GM10266 (cell line): ENCODE results near the gene RFX8.
"Not testable (repeated sequence)": the region's sequence is repeated elsewhere in the genome, so short reads cannot be mapped to it uniquely, and the experiment has no call there.

Experiments used
- DNase-seq: peaks from one replicate; pipeline ENCODE4 v3.0.0; 2012; ENCODE audit errors: extremely low spot score
- TF ChIP-seq, protein P1 (sequence below): IDR thresholded peaks from 2 replicates; pipeline ENCODE4 v1.5.1; 2012; ENCODE audit warnings: mild to moderate bottlenecking, low read depth; ENCODE audit not compliant: control insufficient read depth, insufficient read depth; ENCODE audit errors: missing control alignments

The RFX8 gene

DNA sequence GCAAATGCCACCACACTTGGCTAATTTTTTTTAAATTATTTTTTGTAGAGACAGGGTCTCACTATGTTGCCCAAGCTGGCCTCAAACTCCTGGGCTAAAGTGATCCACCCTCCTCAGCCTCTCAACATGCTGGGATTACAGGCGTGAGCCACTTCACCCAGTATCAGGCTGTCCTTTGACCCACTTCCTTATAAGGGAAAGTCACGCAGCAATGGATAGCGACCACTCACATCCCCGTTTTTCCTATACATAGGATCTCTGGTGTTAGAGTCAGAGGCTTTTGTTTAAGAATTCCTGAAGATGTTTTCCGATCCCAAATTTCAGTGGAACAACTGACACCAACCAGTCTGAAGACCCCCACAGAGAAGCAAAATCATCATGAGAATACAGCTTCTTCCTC is 41.4 kb upstream of the RFX8 start:
- TF ChIP-seq, protein P1, sequence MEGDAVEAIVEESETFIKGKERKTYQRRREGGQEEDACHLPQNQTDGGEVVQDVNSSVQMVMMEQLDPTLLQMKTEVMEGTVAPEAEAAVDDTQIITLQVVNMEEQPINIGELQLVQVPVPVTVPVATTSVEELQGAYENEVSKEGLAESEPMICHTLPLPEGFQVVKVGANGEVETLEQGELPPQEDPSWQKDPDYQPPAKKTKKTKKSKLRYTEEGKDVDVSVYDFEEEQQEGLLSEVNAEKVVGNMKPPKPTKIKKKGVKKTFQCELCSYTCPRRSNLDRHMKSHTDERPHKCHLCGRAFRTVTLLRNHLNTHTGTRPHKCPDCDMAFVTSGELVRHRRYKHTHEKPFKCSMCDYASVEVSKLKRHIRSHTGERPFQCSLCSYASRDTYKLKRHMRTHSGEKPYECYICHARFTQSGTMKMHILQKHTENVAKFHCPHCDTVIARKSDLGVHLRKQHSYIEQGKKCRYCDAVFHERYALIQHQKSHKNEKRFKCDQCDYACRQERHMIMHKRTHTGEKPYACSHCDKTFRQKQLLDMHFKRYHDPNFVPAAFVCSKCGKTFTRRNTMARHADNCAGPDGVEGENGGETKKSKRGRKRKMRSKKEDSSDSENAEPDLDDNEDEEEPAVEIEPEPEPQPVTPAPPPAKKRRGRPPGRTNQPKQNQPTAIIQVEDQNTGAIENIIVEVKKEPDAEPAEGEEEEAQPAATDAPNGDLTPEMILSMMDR: no peak
- DNase-seq: no peak

DNA sequence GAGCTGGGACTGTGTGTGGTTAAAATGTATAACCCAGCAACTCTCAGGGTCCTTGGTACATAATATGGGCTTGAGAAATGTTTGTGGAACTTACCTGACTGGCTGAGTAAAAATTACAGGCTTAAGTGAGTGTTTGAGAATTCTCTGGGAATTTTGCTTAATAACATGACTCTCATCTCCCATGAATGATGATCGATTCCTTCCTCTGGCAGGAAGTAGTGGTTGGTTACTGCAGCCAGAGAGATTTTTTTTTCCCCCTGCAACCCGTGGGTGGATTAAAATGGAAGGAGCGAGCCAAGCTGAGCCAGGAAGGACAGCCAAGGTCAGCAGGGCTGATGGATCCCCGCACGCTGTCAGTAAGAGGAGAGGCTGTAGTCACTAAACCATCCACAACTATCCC is 40.6 kb upstream of the RFX8 start:
- DNase-seq: no peak
- TF ChIP-seq, protein P1: no peak

DNA sequence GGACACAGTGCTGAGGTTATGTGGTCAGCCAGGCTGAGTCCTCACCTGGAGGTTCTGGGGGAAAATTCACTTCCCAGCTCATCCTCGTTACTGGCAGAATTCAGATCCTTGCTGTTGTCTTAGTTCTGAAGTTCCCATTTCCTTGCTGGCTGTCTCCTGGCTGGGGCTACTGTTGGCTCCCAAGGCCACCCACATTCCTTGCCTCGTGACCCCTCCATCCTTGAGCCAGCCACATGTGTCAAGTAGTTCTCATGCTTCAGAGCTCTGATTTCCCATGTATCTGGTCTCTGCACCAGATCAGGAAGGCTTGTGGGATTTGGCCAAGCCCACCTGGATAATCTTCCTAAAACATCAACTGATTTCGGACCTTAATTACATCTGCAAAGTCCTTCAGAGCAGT is 38.1 kb upstream of the RFX8 start:
- TF ChIP-seq, protein P1: no peak
- no peak for DNase-seq

DNA sequence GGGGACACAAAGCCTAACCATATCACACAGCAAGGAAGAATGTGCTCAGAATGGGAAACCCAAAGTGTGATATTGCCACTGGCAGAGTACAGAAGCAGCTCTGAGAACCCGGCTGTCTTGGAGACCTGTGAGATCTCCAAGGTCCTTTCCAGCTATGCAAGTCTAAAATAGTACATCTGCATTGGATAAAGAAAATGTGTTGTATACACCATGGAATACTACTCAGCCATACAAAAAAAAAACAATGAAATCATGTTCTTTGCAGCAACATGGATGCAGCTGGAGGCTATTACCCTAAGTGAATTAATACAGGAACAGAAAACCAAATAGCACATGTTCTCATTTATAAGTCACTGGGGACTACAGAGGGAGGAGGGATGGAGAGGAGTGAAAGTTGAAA is 36.5 kb upstream of the RFX8 start:
- no peak for DNase-seq
- TF ChIP-seq, protein P1: no peak

DNA sequence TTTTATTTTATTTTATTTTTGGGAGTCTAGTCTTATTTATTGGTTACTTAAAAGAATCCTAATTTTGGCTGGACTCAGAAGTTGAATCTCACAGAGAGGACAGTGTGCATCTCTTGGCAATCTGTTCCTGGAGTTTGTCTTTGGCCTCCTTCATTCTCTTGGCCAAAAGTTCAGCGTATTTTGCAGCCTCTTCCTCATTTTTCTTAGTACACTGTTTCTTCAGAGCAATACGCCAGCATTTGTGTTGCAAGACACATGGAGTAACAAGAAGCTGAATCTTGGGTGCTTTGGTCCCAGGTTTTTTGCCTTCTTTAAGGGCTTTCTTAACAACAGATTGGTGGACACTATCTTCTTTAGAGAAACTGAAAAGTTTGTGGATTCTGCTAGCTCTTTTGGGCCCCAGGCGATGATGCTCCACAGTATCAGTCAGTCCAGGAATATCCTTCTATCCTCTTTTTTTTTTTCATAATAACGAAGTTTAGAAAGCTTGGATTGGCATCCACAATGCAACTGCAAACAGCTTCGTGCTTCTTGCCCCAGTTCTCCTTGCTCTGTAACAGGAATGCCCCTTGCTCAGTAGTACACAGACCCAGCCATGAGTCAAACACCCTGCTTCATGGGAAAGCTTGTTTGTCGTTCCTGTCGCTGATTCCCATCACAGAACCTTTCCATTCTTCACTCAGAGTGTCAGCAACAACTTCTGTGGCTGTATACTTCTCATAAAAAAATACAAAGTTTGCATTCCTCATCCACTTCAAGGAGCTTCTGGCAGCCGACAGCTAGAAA is 34.8 kb upstream of the RFX8 start:
- TF ChIP-seq, protein P1: no peak
- no peak for DNase-seq

DNA sequence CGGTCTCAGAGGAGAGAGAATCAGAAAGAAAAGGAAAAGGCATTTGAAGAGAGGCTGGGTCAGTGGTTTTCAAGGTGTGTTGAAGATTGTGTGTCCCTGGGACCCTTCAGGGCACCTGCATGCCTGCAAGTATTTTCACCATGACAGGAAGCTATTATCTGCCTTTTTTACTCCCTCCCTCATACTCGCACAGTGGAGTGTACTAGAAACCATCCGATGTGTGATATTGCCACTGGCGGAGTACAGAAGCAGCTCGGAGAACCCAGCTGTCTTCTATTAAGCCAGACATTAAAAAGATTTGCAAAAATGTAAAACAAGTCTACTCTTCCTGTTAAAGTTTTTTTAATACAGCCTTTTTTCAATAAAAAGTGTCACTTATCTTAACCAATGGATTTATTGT is 33.7 kb upstream of the RFX8 start:
- TF ChIP-seq, protein P1: no peak
- no peak for DNase-seq

DNA sequence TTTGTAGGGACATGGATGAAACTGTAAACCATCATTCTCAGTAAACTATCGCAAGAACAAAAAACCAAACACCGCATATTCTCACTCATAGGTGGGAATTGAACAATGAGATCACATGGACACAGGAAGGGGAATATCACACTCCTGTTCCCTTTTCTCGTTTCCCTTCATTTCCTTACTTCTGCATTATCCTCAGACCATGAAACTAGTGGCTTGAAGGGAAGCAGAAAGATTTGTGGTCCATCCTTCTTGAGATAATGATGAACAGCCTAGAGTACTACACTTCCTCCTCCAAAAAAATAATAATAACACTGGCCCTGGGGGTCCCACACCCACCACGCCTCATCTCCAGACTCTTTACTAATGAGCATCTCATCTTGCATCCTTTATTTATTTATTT is 30.4 kb upstream of the RFX8 start:
- DNase-seq: not testable (repeated sequence)

DNA sequence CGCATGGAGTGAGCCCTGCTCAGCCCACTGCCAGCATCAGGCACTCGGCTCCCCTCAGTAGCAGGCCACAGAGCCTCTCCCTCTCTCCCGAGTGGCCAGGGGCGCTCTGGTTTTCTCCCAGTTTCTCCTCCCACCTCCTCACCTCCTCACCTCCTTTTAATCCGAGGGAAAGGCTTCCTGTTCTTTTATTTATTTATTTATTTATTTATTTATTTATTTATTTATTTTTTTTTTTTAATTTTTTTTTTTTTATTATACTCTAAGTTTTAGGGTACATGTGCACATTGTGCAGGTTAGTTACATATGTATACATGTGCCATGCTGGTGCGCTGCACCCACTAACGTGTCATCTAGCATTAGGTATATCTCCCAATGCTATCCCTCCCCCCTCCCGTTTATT is 29.8 kb upstream of the RFX8 start:
- not testable (repeated sequence) for DNase-seq
